AG04449 (cell line): Measurements from ENCODE around the gene ANO3.

ENCODE experiments used
- CTCF ChIA-PET: fragments of 350-600 bp; formaldehyde crosslinking; extraction: SDS; loops from one replicate; lab custom pipeline; 2021; ENCODE audit warnings: antibody characterized with exemption; lab: Yijun Ruan, JAX
- POLR2A ChIA-PET: fragments of 400-600, 350-600 bp; formaldehyde crosslinking; extraction: SDS; loops from one replicate; lab custom pipeline; 2020; ENCODE audit warnings: antibody characterized with exemption, inconsistent platforms; lab: Yijun Ruan, JAX
- DNase-seq: peaks from one replicate; pipeline ENCODE4 v3.0.0-alpha.2; 2010; ENCODE audit warnings: low read depth, low spot score
- H3K4me3 ChIP-seq: 2 replicates; pipeline ENCODE4 v1.5.1; 2011; ENCODE audit warnings: low read depth, mild to moderate bottlenecking, control low read depth, low read length
- CTCF ChIP-seq: IDR thresholded peaks from one replicate; pipeline ENCODE4 v1.5.1; 2011; ENCODE audit warnings: mild to moderate bottlenecking, moderate library complexity, low read length, control low read depth, inconsistent platforms; ENCODE audit not compliant: insufficient read depth; ENCODE audit errors: missing control alignments

Gene ANO3

GRCh38 chr11:26698224-26698623, 366.3 kb downstream of the ANO3 start:
- ChIA-PET CTCF (no interaction called here), POLR2A (no interaction called here)
- H3K4me3 ChIP-seq = no peak overlapping the region
- no peak for DNase-seq
- TF ChIP-seq CTCF = no peak

GRCh38 chr11:26700574-26701235, 368.8 kb downstream of the ANO3 start:
- no peak for DNase-seq
- ChIA-PET POLR2A (no interaction called here), CTCF (no interaction called here)
- TF ChIP-seq CTCF = no peak
- no peak overlapping the region for H3K4me3 ChIP-seq

GRCh38 chr11:26702406-26702805, 370.5 kb downstream of the ANO3 start:
- CTCF ChIA-PET = interaction anchor here (1.5 kb wide), 1 partner anchor 456 kb away, joined by 4 read pairs; no protein-coding TSS in a partner anchor

GRCh38 chr11:26703411-26704191, 371.7 kb downstream of the ANO3 start:
- DNase-seq = no peak
- CTCF ChIA-PET = interaction anchor here (2.2 kb wide), 1 partner anchor 455 kb away, joined by 7 read pairs; no protein-coding TSS in a partner anchor
- POLR2A ChIA-PET = no interaction called here
- H3K4me3 ChIP-seq = no peak overlapping the region
- TF ChIP-seq CTCF = no peak

More at GRCh38 chr11:26702406-26702805, 370.5 kb downstream of the ANO3 start:
- no peak overlapping the region for H3K4me3 ChIP-seq
- no peak for DNase-seq
- no peak for TF ChIP-seq CTCF
- POLR2A ChIA-PET = no interaction called here

- TF ChIP-seq CTCF = no peak
- no peak overlapping the region for H3K4me3 ChIP-seq
- CTCF ChIA-PET = interaction anchor here (2.2 kb wide), 1 partner anchor 455 kb away, joined by 7 read pairs; no protein-coding TSS in a partner anchor
- POLR2A ChIA-PET = no interaction called here
- DNase-seq = peak; percentile 14
Measured at GRCh38 chr11:26704249-26704648, 372.3 kb downstream of the ANO3 start.

- TF ChIP-seq CTCF = no peak
- DNase-seq = no peak
- ChIA-PET POLR2A (no interaction called here), CTCF (no interaction called here)
- H3K4me3 ChIP-seq = no peak overlapping the region
Measured at GRCh38 chr11:26706181-26706580, 374.3 kb downstream of the ANO3 start.
